ENCODE data around the gene OTUB2. TPM values are rescaled to one million over a fixed set of nuclear protein-coding genes. Genes with fewer than 3 reads are reported as not detected.

Gene OTUB2
- total RNA-seq, 1 donor from 2014 or later, result 1.7 TPM

GRCh38 chr14:94050231-94050880 is 24.2 kb downstream of the OTUB2 start:
- Histone ChIP-seq H3K36me3 (peaks cover 5 to 90% of the 10 kb centered on the region in 2 donors), H3K27me3 (no peaks in the 10 kb centered on the region), H3K4me1 (peaks cover 7% of the 10 kb centered on the region), H3K9me3 (no peaks in the 10 kb centered on the region), H3K27ac (no peak overlapping the region), H3K4me3 (no peak overlapping the region)
- DNase-seq (ENCODE audit: extremely low spot score in 2 of 2), result peak; percentile 46 to 81
- TF ChIP-seq POLR2A (IDR thresholded peaks at IDR 0.05) (no peak), POLR2AphosphoS5 (IDR thresholded peaks at IDR 0.05; ENCODE audit: insufficient read depth in 1 of 2, low read depth in 1 of 2) (no peak)
- TF ChIP-seq, protein P1, sequence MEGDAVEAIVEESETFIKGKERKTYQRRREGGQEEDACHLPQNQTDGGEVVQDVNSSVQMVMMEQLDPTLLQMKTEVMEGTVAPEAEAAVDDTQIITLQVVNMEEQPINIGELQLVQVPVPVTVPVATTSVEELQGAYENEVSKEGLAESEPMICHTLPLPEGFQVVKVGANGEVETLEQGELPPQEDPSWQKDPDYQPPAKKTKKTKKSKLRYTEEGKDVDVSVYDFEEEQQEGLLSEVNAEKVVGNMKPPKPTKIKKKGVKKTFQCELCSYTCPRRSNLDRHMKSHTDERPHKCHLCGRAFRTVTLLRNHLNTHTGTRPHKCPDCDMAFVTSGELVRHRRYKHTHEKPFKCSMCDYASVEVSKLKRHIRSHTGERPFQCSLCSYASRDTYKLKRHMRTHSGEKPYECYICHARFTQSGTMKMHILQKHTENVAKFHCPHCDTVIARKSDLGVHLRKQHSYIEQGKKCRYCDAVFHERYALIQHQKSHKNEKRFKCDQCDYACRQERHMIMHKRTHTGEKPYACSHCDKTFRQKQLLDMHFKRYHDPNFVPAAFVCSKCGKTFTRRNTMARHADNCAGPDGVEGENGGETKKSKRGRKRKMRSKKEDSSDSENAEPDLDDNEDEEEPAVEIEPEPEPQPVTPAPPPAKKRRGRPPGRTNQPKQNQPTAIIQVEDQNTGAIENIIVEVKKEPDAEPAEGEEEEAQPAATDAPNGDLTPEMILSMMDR (IDR thresholded peaks at IDR 0.05), result no peak
- intact Hi-C loops (cut with DNase I), result no loop called here

- H3K9me3 ChIP-seq, result no peaks in the 10 kb centered on the region
- no peak overlapping the region for H3K4me3 ChIP-seq
- peak overlapping the region; percentile 44 for H3K27ac ChIP-seq
- TF ChIP-seq, protein P1 (IDR thresholded peaks at IDR 0.05), result peak in 1 of 3 experiments; percentile 10
- TF ChIP-seq POLR2A (IDR thresholded peaks at IDR 0.05) (no peak), POLR2AphosphoS5 (IDR thresholded peaks at IDR 0.05; ENCODE audit: insufficient read depth in 1 of 2, low read depth in 1 of 2) (no peak)
- no peaks in the 10 kb centered on the region for H3K27me3 ChIP-seq
- H3K36me3 ChIP-seq, result peaks cover 5 to 97% of the 10 kb centered on the region in 2 donors
- H3K4me1 ChIP-seq, result peaks cover 7% of the 10 kb centered on the region
- intact Hi-C loops (cut with DNase I), result no loop called here
- peak; percentile 52 to 64 for DNase-seq (ENCODE audit: extremely low spot score in 2 of 2)
Observed at GRCh38 chr14:94051115-94051514, 25.0 kb downstream of the OTUB2 start.

DNA sequence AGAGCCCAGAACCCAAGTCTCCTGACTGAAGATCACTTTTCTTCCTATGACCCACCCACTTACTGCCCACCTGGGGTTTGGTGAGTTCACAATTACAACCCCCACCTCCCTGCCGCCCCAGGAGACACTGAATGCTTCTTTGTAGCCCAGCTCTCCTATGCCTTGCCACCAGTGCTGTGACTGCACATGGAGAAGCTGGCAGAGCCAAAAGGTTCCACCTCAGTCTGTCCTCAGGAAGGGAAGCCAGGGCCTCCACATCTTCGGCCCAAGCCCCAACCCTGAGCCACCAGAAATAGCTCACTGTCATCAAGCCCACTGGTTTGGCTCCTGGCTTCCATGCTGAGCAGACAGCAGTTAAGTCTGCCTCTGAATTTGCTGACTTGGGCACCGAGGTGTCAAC is 25.6 kb downstream of the OTUB2 start:
- Histone ChIP-seq H3K36me3 (peaks cover 5 to 97% of the 10 kb centered on the region in 2 donors), H3K4me3 (no peak overlapping the region), H3K9me3 (no peaks in the 10 kb centered on the region), H3K27me3 (no peaks in the 10 kb centered on the region), H3K4me1 (peaks cover 7% of the 10 kb centered on the region), H3K27ac (peak overlapping the region; percentile 44)
- TF ChIP-seq, protein P1 (IDR thresholded peaks at IDR 0.05), result no peak
- no peak for TF ChIP-seq POLR2AphosphoS5 (IDR thresholded peaks at IDR 0.05; ENCODE audit: insufficient read depth in 1 of 2, low read depth in 1 of 2)
- no peak for TF ChIP-seq POLR2A (IDR thresholded peaks at IDR 0.05)
- peak; percentile 79 to 81 for DNase-seq (ENCODE audit: extremely low spot score in 2 of 2)
- intact Hi-C loops (cut with DNase I), result no loop called here

GRCh38 chr14:94052199-94052598 is 26.1 kb downstream of the OTUB2 start:
- no peak overlapping the region for H3K4me3 ChIP-seq
- no peaks in the 10 kb centered on the region for H3K9me3 ChIP-seq
- H3K27me3 ChIP-seq, result no peaks in the 10 kb centered on the region
- H3K27ac ChIP-seq, result no peak overlapping the region
- intact Hi-C loops (cut with DNase I), result no loop called here
- DNase-seq (ENCODE audit: extremely low spot score in 2 of 2), result no peak
- TF ChIP-seq POLR2AphosphoS5 (IDR thresholded peaks at IDR 0.05; ENCODE audit: insufficient read depth in 1 of 2, low read depth in 1 of 2), result no peak
- H3K4me1 ChIP-seq, result peaks cover 7% of the 10 kb centered on the region
- peaks cover 5 to 97% of the 10 kb centered on the region in 2 donors for H3K36me3 ChIP-seq

DNA sequence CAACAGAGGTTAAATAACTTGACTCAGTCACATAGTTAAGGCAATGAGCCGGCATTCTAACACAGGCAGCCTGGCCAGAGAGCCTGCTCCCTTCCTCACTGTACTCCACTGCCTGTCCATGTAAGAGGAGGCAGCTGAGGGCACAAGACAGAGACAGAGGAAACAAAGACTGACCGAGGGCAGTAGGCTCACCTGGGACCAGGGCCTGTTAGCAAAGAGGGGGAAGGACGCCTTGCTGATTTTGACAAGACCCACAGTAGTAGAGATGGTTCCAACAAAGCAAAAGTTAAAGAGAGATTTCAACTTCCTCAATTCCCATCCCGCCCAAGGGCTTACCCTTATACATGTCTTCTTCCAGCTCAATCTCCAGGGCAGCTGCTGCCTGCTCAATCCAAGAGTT is 26.5 kb downstream of the OTUB2 start:
- H3K27me3 ChIP-seq, result no peaks in the 10 kb centered on the region
- H3K36me3 ChIP-seq, result peaks cover 5 to 93% of the 10 kb centered on the region in 2 donors
- H3K27ac ChIP-seq, result no peak overlapping the region
- H3K9me3 ChIP-seq, result no peaks in the 10 kb centered on the region
- no peak overlapping the region for H3K4me3 ChIP-seq
- H3K4me1 ChIP-seq, result peaks cover 7% of the 10 kb centered on the region
- peak; percentile 61 to 71 for DNase-seq (ENCODE audit: extremely low spot score in 2 of 2)
- intact Hi-C loops (cut with DNase I), result no loop called here
- TF ChIP-seq, protein P1 (IDR thresholded peaks at IDR 0.05), result no peak

Data from vagina (tissue), 2 donors.